Mammary microvascular endothelial cell (primary cell): ENCODE data around the gene HCFC1. TPM values are rescaled to one million over a fixed set of nuclear protein-coding genes. Genes with fewer than 3 reads are reported as not detected.

Experiments
- total RNA-seq: library from RNA; depleted of rRNA; stranded (reverse); fragments of >200 nt; gene quantifications from 2 replicates; pipeline ENCODE4 v1.2.3, GENCODE V29; 2015

Gene HCFC1
- 58.3 and 60.4 TPM in 2 replicates for total RNA-seq

GRCh38 chrX:153971450-153972367 lies at the start of gene HCFC1:
Gene HCFC1, minus strand, starts transcription at chrX:153971818. Its CDS starts 978 bp downstream, at chrX:153970840.

DNA sequence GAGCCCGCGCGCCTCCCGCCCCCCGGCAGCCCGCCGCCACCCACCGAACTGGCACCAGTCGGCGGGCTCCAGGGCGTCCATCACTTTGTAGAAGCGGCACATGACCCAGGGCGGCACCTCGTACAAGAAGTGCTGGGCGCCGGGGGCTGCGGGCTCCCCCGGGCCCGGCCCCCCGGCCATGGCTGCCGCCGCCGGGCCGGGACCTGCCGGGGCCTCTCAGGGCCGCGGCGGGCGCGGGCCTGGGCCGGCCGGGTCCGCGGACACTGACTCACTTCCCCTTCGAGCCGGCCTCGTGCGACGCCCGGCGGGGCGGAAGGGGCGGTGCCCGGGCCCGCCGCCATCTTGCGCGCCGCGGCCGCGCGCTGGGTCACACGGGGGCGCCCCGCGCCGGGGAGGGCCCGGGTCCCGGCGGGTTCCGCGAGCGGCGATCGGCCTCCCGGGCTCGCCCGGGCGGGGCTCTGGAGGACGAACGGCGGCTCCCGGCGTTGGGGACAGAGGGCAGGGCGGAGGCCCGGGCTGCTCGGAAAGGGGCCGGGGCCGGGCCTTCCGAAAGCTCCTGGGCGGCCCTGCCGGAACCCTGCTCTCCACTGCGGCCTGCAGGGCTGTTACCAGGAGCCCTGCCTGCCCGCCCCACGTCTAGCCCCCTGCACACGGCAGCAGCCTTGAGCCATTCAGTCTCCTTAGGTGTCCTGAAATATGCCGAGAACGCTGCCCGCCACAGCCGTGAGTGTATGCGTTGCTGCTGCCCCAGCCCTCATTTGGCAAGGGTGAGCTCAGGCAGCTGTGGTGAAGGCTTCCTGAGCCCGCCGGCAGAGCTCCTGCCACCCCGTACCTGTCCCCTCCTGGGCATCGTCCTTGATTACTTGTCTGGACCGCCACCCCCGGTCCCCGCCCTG lies 48.3 kb upstream of the HCFC1 start, which contains the start of gene IRAK1:
Gene IRAK1, minus strand, starts transcription at position 270 of the 896 bp plus-strand sequence. Its CDS starts 90 bp downstream, at position 180.

GRCh38 chrX:153972368-153973126 lies 929 bp upstream of the HCFC1 start, which contains the start of gene TMEM187:
Gene TMEM187, plus strand, starts transcription at chrX:153972754. Its CDS starts 9,309 bp downstream, at chrX:153982063.

DNA sequence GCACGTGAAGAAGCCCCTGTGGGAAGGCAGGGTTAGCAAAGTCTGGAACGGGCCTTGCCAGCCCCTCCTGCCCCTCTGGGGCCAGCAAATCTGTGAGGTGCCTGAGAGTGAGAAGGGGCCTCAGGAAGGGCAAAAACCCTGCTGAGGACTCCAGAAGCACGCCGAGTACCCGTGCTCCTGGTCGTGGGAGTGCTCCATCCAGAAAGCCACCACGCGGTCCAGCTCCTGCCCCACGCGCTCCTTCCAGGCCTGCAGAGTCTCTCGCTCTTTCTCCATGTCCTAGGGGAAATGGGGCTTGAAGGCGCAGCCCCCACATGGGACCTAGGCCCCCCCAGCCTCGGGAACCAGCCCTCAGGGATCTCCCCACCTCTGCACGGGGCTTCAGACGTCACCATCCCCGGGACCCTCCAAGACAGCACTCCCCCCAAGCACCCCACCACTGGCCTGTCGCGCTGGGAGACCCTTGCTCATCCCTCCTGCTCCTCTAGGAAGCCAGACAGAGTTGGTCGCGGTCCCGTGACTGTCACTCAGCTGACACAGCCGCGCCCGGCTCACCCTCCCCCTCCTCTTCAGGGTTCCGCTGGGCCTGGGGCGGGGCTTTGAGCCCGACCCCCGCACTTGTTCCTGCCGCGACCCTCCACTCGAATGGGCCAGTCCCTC lies 27.3 kb downstream of the HCFC1 start, which contains the start of gene RENBP:
Gene RENBP, minus strand, starts transcription at position 504 of the 660 bp plus-strand sequence. Its CDS starts 33 bp downstream, at position 471.

DNA sequence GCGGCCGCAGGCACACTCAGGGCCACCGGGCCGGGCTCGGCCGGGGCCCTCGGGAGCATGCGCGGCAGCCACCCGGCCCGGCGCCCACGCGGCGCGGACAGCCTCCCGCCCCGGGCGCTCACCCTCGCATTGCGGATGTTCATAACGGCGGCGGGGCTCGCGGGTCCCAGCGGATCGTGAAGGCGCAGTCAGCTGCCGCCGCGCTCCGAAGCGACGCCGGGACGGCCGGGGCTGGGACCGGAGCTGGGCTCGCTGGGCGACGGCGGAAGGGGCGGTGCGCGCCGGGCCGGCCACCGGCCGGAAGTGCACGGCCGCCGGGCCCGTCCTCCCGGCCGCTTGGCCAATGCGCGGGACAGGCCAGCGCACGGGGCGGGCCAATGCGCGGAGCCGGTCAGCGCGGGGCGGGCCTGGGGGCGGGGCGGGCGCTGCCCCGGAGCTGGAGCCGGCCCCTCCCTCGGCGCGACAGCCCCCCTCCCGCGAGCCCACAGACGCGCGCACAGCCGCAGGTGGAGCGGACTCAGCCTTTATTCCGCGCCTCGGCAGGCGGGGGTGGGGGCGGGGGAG lies 36.8 kb downstream of the HCFC1 start, which contains the start of gene NAA10:
Gene NAA10, minus strand, starts transcription at position 276 of the 564 bp plus-strand sequence. Its CDS starts 133 bp downstream, at position 143.

GRCh38 chrX:153925739-153926551 lies 45.7 kb downstream of the HCFC1 start, which contains the start of gene ARHGAP4:
Gene ARHGAP4, minus strand, starts transcription at chrX:153926264. Its CDS starts 62 bp downstream, at chrX:153926202.

GRCh38 chrX:153903991-153904957 lies 67.3 kb downstream of the HCFC1 start, which contains the start of gene AVPR2:
Gene AVPR2, plus strand, starts transcription at chrX:153904673. Its CDS starts 473 bp downstream, at chrX:153905146.

Other genes with a start within 250 kb of the HCFC1 start
- 218 and 225 TPM in 2 replicates for gene BCAP31, start 247.4 kb downstream of the HCFC1 start, total RNA-seq
- 12.3 and 14.3 TPM in 2 replicates for gene ABCD1, start 247.0 kb downstream of the HCFC1 start, total RNA-seq
- gene PLXNB3, start 207.6 kb downstream of the HCFC1 start, total RNA-seq, result 3.5 and 10.6 TPM in 2 replicates
- gene SRPK3, start 190.8 kb downstream of the HCFC1 start, total RNA-seq, result under 0.01 TPM in 1 of 2 replicates, not detected in the other
- 50.8 and 71.7 TPM in 2 replicates for gene IDH3G, start 177.4 kb downstream of the HCFC1 start, total RNA-seq
- gene SSR4, start 177.2 kb downstream of the HCFC1 start, total RNA-seq, result 216 and 289 TPM in 2 replicates
- gene PDZD4, start 141.3 kb downstream of the HCFC1 start, total RNA-seq, result not detected in 2 replicates
- gene L1CAM, start 85.6 kb downstream of the HCFC1 start, total RNA-seq, result 0.05 TPM in 1 of 2 replicates, not detected in the other
- 0.47 TPM in 1 of 2 replicates, not detected in the other for gene AVPR2, start 67.1 kb downstream of the HCFC1 start, total RNA-seq
- gene ARHGAP4, start 45.6 kb downstream of the HCFC1 start, total RNA-seq, result 2.3 and 5.2 TPM in 2 replicates
- gene NAA10, start 36.8 kb downstream of the HCFC1 start, total RNA-seq, result 166 and 169 TPM in 2 replicates
- 5.6 and 7.6 TPM in 2 replicates for gene RENBP, start 27.2 kb downstream of the HCFC1 start, total RNA-seq
- 7.5 and 7.8 TPM in 2 replicates for gene TMEM187, start 936 bp upstream of the HCFC1 start, total RNA-seq
- gene IRAK1, start 48.1 kb upstream of the HCFC1 start, total RNA-seq, result 139 and 151 TPM in 2 replicates
- gene MECP2, start 125.9 kb upstream of the HCFC1 start, total RNA-seq, result 25.1 and 25.2 TPM in 2 replicates
- not detected in 2 replicates for gene OPN1LW, start 172.4 kb upstream of the HCFC1 start, total RNA-seq
- gene OPN1MW, start 210.8 kb upstream of the HCFC1 start, total RNA-seq, result not detected in 2 replicates
- not detected in 2 replicates for gene OPN1MW2, start 247.9 kb upstream of the HCFC1 start, total RNA-seq